ENCODE measurements around the gene FYCO1. TPM values are rescaled to one million over a fixed set of nuclear protein-coding genes. Genes with fewer than 3 reads are reported as not detected.

FYCO1 gene
- polyA plus RNA-seq, 2 of the 4 experiments (the other 2 are of a cell fraction): 3.7 to 4.4 TPM

DNA sequence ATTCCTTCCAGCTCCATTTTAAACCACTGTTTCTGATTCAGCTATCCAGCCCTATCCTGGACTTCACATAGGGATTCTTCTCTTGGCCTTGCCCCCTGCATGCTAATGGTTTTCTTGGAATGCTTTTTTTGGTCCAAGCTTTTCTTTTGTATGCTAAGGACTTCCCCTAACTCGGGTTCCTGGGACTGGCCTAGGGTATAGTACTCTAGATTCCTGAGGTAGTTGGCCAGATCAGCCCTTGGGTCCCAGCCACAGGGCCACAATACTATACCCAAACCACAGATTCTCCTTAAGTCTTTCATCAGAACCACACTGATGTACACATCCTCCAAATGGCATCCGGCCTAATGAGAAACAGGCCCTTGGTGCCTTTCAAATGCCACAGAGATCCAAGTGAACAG is 2.8 kb downstream of the FYCO1 start:
- WGBS (ENCODE audit: missing lambda C conversion rate): 81% methylated on average over 2 of the region's 2 CpGs
- FAIRE-seq: no peak

DNA sequence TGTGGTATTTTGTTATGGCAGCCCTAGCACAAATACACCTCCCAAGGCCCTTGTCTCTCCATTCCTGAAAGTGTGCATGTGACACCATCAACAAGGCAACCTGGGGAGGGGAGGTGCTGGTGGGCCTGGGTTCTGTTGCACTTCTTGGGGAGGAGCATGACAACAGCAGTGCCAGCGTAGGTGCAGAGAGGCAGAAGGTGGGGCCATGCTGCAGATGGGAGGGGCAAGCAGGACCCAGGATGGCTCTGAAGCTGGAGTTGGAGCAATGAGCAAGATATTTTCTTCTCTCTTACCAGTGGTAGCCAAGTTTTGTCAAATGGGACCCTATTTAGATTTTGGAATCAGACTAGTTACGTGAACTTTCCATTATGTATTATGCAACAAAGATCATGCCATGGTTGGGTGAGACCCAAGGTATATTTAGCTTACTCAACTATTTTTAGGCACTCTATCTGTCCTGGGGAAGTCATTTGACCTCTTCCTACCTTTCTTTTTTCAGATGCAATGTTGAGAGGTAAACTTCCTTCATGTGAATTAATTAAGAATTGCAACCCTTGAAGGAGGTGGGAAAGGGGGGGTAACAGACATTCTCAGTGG is 3.4 kb downstream of the FYCO1 start:
- TF ChIP-seq RCOR1 (IDR thresholded peaks at IDR 0.05; ENCODE audit: low read depth, low read length) (no peak), MAX (IDR thresholded peaks at IDR 0.05) (no peak), GATA3 (IDR thresholded peaks at IDR 0.05; ENCODE audit: borderline replicate concordance) (no peak), EHMT2 (IDR thresholded peaks at IDR 0.05; ENCODE audit: low read depth) (no peak), ZSCAN20 (CRISPR knock-in tag; IDR thresholded peaks at IDR 0.05) (no peak), NFE2L2 (conservative IDR thresholded peaks at IDR 0.05; ENCODE audit: low read length) (no peak), HMGXB4 (CRISPR knock-in tag; IDR thresholded peaks at IDR 0.05; ENCODE audit: borderline replicate concordance) (no peak)
- TF ChIP-seq, protein P1, sequence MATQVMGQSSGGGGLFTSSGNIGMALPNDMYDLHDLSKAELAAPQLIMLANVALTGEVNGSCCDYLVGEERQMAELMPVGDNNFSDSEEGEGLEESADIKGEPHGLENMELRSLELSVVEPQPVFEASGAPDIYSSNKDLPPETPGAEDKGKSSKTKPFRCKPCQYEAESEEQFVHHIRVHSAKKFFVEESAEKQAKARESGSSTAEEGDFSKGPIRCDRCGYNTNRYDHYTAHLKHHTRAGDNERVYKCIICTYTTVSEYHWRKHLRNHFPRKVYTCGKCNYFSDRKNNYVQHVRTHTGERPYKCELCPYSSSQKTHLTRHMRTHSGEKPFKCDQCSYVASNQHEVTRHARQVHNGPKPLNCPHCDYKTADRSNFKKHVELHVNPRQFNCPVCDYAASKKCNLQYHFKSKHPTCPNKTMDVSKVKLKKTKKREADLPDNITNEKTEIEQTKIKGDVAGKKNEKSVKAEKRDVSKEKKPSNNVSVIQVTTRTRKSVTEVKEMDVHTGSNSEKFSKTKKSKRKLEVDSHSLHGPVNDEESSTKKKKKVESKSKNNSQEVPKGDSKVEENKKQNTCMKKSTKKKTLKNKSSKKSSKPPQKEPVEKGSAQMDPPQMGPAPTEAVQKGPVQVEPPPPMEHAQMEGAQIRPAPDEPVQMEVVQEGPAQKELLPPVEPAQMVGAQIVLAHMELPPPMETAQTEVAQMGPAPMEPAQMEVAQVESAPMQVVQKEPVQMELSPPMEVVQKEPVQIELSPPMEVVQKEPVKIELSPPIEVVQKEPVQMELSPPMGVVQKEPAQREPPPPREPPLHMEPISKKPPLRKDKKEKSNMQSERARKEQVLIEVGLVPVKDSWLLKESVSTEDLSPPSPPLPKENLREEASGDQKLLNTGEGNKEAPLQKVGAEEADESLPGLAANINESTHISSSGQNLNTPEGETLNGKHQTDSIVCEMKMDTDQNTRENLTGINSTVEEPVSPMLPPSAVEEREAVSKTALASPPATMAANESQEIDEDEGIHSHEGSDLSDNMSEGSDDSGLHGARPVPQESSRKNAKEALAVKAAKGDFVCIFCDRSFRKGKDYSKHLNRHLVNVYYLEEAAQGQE (IDR thresholded peaks at IDR 0.05): no peak
- TF ChIP-seq, protein P2, sequence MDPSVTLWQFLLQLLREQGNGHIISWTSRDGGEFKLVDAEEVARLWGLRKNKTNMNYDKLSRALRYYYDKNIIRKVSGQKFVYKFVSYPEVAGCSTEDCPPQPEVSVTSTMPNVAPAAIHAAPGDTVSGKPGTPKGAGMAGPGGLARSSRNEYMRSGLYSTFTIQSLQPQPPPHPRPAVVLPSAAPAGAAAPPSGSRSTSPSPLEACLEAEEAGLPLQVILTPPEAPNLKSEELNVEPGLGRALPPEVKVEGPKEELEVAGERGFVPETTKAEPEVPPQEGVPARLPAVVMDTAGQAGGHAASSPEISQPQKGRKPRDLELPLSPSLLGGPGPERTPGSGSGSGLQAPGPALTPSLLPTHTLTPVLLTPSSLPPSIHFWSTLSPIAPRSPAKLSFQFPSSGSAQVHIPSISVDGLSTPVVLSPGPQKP (IDR thresholded peaks at IDR 0.05; ENCODE audit: low read depth, low read length): no peak
- TF ChIP-seq, protein P3, sequence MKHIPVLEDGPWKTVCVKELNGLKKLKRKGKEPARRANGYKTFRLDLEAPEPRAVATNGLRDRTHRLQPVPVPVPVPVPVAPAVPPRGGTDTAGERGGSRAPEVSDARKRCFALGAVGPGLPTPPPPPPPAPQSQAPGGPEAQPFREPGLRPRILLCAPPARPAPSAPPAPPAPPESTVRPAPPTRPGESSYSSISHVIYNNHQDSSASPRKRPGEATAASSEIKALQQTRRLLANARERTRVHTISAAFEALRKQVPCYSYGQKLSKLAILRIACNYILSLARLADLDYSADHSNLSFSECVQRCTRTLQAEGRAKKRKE (CRISPR knock-in tag; IDR thresholded peaks at IDR 0.05; ENCODE audit: low read depth): no peak
- no peak overlapping the region for H3K4me2 ChIP-seq
- ATAC-seq (no peak), DNase-seq (ENCODE audit: low read depth in 1 of 2, low spot score in 1 of 2) (no peak), FAIRE-seq (no peak)
- 100% methylated on average over 2 of the region's 2 CpGs for WGBS (ENCODE audit: missing lambda C conversion rate)
- H3K27ac ChIP-seq: no peak overlapping the region
- no peak overlapping the region for H3K4me3 ChIP-seq
- CTCF ChIA-PET: interaction anchor here (1.3 kb wide), 1 partner anchor 86 kb away, joined by 7 read pairs; no protein-coding TSS in a partner anchor
- H3K4me1 ChIP-seq: peaks cover 30% of the 10 kb centered on the region
- H3K9me3 ChIP-seq: no peaks in the 10 kb centered on the region
- POLR2A ChIA-PET: no interaction called here

More for the DNA sequence above, 2.8 kb downstream of the FYCO1 start:
- no peak overlapping the region for H3K4me2 ChIP-seq
- ChIA-PET CTCF (interaction anchor here (0.9 to 1.3 kb wide), 2 partner anchors 85 to 386 kb away, joined by 4 to 7 read pairs; no protein-coding TSS in a partner anchor), POLR2A (no interaction called here)
- H3K9me3 ChIP-seq: no peaks in the 10 kb centered on the region
- no peak overlapping the region for H3K4me3 ChIP-seq
- DNase-seq (ENCODE audit: low read depth in 1 of 2, low spot score in 1 of 2) (no peak), ATAC-seq (no peak)
- TF ChIP-seq CBX8 (IDR thresholded peaks at IDR 0.05) (no peak), HES2 (IDR thresholded peaks at IDR 0.05) (no peak), EHMT2 (IDR thresholded peaks at IDR 0.05; ENCODE audit: low read depth) (no peak), MAX (IDR thresholded peaks at IDR 0.05) (no peak)
- TF ChIP-seq, protein P1 (IDR thresholded peaks at IDR 0.05): no peak
- H3K4me1 ChIP-seq: peaks cover 24% of the 10 kb centered on the region
- H3K27ac ChIP-seq: no peak overlapping the region

All from A549 (cell line).